WTC11 (cell line): ENCODE data around the gene PDSS2. TPM values are rescaled to one million over a fixed set of nuclear protein-coding genes. Genes with fewer than 3 reads are reported as not detected.

Experiments
- ATAC-seq: fragments of 200-7000 bp; cut with Tn5 transposase; 2 replicates; pipeline ENCODE4 v1.10.0; 2021; ENCODE audit warnings: mild to moderate bottlenecking, moderate library complexity
- CTCF ChIA-PET: fragments of 300-600 bp; sonication (Branson Sonifier 250); formaldehyde crosslinking; loops from one replicate; lab custom pipeline; 2021; ENCODE audit warnings: antibody characterized with exemption; lab: Charles Lee
- POLR2A ChIA-PET: fragments of 350-600 bp; sonication (Branson Sonifier 250); formaldehyde crosslinking; loops from one replicate; lab custom pipeline; 2021; ENCODE audit warnings: antibody characterized with exemption; lab: Charles Lee
- DNase-seq: peaks from one replicate; pipeline ENCODE4 v3.0.0; 2021; ENCODE audit warnings: low spot score
- H3K27ac Mint-ChIP-seq: 2 replicates; pipeline ENCODE4 v1.8.0; 2021; ENCODE audit warnings: mixed read lengths
- H3K27me3 Mint-ChIP-seq: 2 replicates; pipeline ENCODE4 v1.8.0; 2021; ENCODE audit warnings: low read depth, mild to moderate bottlenecking, moderate library complexity, mixed read lengths
- H3K36me3 Mint-ChIP-seq: 2 replicates; pipeline ENCODE4 v1.8.0; 2021; ENCODE audit warnings: mixed read lengths
- H3K4me1 Mint-ChIP-seq: 2 replicates; pipeline ENCODE4 v1.8.0; 2022; ENCODE audit warnings: mixed read lengths
- H3K4me3 Mint-ChIP-seq: 2 replicates; pipeline ENCODE4 v1.8.0; 2021; ENCODE audit warnings: mild to moderate bottlenecking, moderate library complexity, mixed read lengths
- H3K9me3 Mint-ChIP-seq: 2 replicates; pipeline ENCODE4 v1.8.0; 2021; ENCODE audit warnings: mixed read lengths
- ATF2 ChIP-seq: sonication (generic); formaldehyde crosslinking; IDR thresholded peaks from 2 replicates; pipeline ENCODE4 v1.8.1; 2022; ENCODE audit warnings: low read depth, missing genetic modification reagents, borderline replicate concordance
- CREB1 ChIP-seq: sonication (generic); formaldehyde crosslinking; IDR thresholded peaks from 2 replicates; pipeline ENCODE4 v1.8.0; 2023; ENCODE audit warnings: mild to moderate bottlenecking, missing genetic modification reagents
- CREM ChIP-seq: sonication (generic); formaldehyde crosslinking; IDR thresholded peaks from 2 replicates; pipeline ENCODE4 v1.8.1; 2022; ENCODE audit warnings: mild to moderate bottlenecking, missing genetic modification reagents, moderate library complexity
- ESRRA ChIP-seq: sonication (generic); formaldehyde crosslinking; IDR thresholded peaks from 2 replicates; pipeline ENCODE4 v1.8.1; 2022; ENCODE audit warnings: mild to moderate bottlenecking, missing genetic modification reagents, borderline replicate concordance
- ETV6 ChIP-seq: sonication (generic); formaldehyde crosslinking; IDR thresholded peaks from 2 replicates; pipeline ENCODE4 v1.8.1; 2022; ENCODE audit warnings: mild to moderate bottlenecking, missing genetic modification reagents
- FOXK1 ChIP-seq: sonication (generic); formaldehyde crosslinking; IDR thresholded peaks from 2 replicates; pipeline ENCODE4 v1.8.0; 2022; ENCODE audit warnings: mild to moderate bottlenecking, moderate library complexity, missing genetic modification reagents
- FOXP1 ChIP-seq: sonication (generic); formaldehyde crosslinking; IDR thresholded peaks from 2 replicates; pipeline ENCODE4 v1.8.0; 2022; ENCODE audit warnings: missing genetic modification reagents, mild to moderate bottlenecking, moderate library complexity, borderline replicate concordance
- GABPB1 ChIP-seq: sonication (generic); formaldehyde crosslinking; IDR thresholded peaks from 2 replicates; pipeline ENCODE4 v1.8.1; 2023; ENCODE audit warnings: mild to moderate bottlenecking, missing genetic modification reagents
- HMGXB4 ChIP-seq: sonication (generic); formaldehyde crosslinking; IDR thresholded peaks from 2 replicates; pipeline ENCODE4 v1.8.1; 2023; ENCODE audit warnings: mild to moderate bottlenecking, moderate library complexity, missing genetic modification reagents
- IRF2 ChIP-seq: sonication (generic); formaldehyde crosslinking; IDR thresholded peaks from 2 replicates; pipeline ENCODE4 v1.8.0; 2022; ENCODE audit warnings: low read depth, missing genetic modification reagents, borderline replicate concordance
- KAT7 ChIP-seq: sonication (generic); formaldehyde crosslinking; IDR thresholded peaks from 2 replicates; pipeline ENCODE4 v1.8.1; 2023; ENCODE audit warnings: missing genetic modification reagents, mild to moderate bottlenecking, borderline replicate concordance
- MXD4 ChIP-seq: fragments of 250-450 bp; sonication (Bioruptor Pico); IDR thresholded peaks from 2 replicates; pipeline ENCODE4 v1.8.0; 2021; ENCODE audit warnings: mild to moderate bottlenecking, moderate library complexity, borderline replicate concordance
- NFATC4 ChIP-seq: fragments of 250-450 bp; sonication (Bioruptor Pico); IDR thresholded peaks from 2 replicates; pipeline ENCODE4 v1.9.0; 2021; ENCODE audit warnings: mild to moderate bottlenecking
- NFYB ChIP-seq: sonication (generic); formaldehyde crosslinking; conservative IDR thresholded peaks from 2 replicates; pipeline ENCODE4 v1.8.0; 2022; ENCODE audit warnings: low read depth, missing genetic modification reagents
- PRDM15 ChIP-seq: sonication (generic); formaldehyde crosslinking; IDR thresholded peaks from 2 replicates; pipeline ENCODE4 v1.8.0; 2022; ENCODE audit warnings: missing genetic modification reagents
- PRRX2 ChIP-seq: fragments of 250-450 bp; sonication (Bioruptor Pico); IDR thresholded peaks from 2 replicates; pipeline ENCODE4 v1.8.0; 2021; ENCODE audit warnings: mild to moderate bottlenecking
- RELA ChIP-seq: sonication (generic); formaldehyde crosslinking; IDR thresholded peaks from 2 replicates; pipeline ENCODE4 v1.8.1; 2022; ENCODE audit warnings: missing genetic modification reagents, mild to moderate bottlenecking, borderline replicate concordance
- RORB ChIP-seq: fragments of 250-450 bp; sonication (Bioruptor Pico); IDR thresholded peaks from 2 replicates; pipeline ENCODE4 v1.9.0; 2021; ENCODE audit warnings: mild to moderate bottlenecking
- SP1 ChIP-seq: sonication (generic); formaldehyde crosslinking; conservative IDR thresholded peaks from 2 replicates; pipeline ENCODE4 v1.8.1; 2022; ENCODE audit warnings: missing genetic modification reagents
- ZMAT4 ChIP-seq: fragments of 250-450 bp; sonication (Bioruptor Pico); IDR thresholded peaks from 2 replicates; pipeline ENCODE4 v1.9.0; 2021; ENCODE audit warnings: mild to moderate bottlenecking
- ZNF121 ChIP-seq: sonication (generic); formaldehyde crosslinking; IDR thresholded peaks from 2 replicates; pipeline ENCODE4 v1.8.0; 2023; ENCODE audit warnings: missing genetic modification reagents
- ZNF396 ChIP-seq: fragments of 250-450 bp; sonication (Bioruptor Pico); IDR thresholded peaks from 2 replicates; pipeline ENCODE4 v1.8.0; 2021; ENCODE audit warnings: mild to moderate bottlenecking, moderate library complexity, borderline replicate concordance
- ZNF416 ChIP-seq: fragments of 250-450 bp; sonication (Bioruptor Pico); IDR thresholded peaks from 2 replicates; pipeline ENCODE4 v1.9.0; 2021; ENCODE audit warnings: mild to moderate bottlenecking, inconsistent platforms
- ZNF423 ChIP-seq: fragments of 250-450 bp; sonication (Bioruptor Pico); IDR thresholded peaks from 2 replicates; pipeline ENCODE4 v2.1.2; 2022; ENCODE audit warnings: mild to moderate bottlenecking, moderate library complexity
- total RNA-seq: library from RNA; stranded (reverse); gene quantifications from 3 replicates; pipeline ENCODE4 v1.2.3, GENCODE V29; 2021
- TF ChIP-seq, protein P1 (sequence below): fragments of 250-450 bp; sonication (Bioruptor Pico); IDR thresholded peaks from 2 replicates; pipeline ENCODE4 v1.9.0; 2021; ENCODE audit warnings: moderate library complexity, mild to moderate bottlenecking, inconsistent platforms, borderline replicate concordance
- TF ChIP-seq, protein P2 (sequence below): sonication (generic); formaldehyde crosslinking; IDR thresholded peaks from 2 replicates; pipeline ENCODE4 v1.8.0; 2023; ENCODE audit warnings: mild to moderate bottlenecking, missing genetic modification reagents

PDSS2 gene
- total RNA-seq, 1 experiment from 2014 or later: 18.3 TPM

DNA sequence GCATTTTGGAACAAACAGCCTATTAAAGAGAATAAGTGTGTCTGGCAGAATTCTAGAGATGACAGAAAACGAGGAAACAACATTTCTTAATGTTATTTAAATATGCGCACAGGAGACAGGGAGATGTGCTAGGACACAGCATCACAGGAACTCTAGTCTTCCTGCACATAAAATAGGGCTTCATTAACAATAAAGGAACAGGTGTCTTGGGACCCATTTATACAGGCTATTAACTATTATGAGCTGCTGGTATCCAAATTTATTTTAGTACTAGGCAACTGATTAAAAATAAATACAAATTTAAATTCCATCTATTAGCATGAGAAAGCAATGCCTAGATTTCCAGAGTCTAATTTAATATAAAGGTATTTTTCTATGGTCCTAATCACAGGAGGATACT is 102.3 kb downstream of the PDSS2 start (continued):
- TF ChIP-seq ATF2 (CRISPR knock-in tag) (no peak), CREB1 (CRISPR knock-in tag) (no peak), IRF2 (CRISPR knock-in tag) (no peak), PRDM15 (CRISPR knock-in tag) (no peak), RELA (CRISPR knock-in tag) (no peak), CREM (no peak), HMGXB4 (CRISPR knock-in tag) (no peak), FOXP1 (no peak), MXD4 (CRISPR knock-in tag) (no peak)
- TF ChIP-seq, protein P1, sequence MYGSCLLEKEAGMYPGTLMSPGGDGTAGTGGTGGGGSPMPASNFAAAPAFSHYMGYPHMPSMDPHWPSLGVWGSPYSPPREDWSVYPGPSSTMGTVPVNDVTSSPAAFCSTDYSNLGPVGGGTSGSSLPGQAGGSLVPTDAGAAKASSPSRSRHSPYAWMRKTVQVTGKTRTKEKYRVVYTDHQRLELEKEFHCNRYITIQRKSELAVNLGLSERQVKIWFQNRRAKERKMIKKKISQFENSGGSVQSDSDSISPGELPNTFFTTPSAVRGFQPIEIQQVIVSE: no peak

DNA sequence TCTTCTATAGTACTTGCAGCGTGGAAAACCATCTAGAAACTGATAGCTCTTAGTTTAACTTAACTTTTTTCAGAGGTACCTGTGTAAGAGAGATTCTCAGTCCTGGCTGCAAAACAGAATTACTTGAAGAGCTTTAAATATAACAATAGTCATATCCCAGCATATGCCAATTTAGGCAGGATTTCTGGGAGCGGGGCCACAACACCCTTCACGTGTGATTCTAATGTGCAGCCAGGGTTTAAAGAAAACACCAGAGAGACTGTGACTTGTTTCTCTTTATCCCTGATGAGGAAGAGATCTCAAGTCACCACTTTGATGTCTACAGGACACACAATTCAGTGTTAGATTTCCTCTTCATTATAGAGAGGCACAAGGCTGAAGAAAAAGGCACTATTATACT is 103.7 kb downstream of the PDSS2 start:
- Mint-ChIP-seq H3K27ac (no peak overlapping the region), H3K4me1 (no peaks in the 10 kb centered on the region), H3K36me3 (no peaks in the 10 kb centered on the region), H3K4me3 (no peak overlapping the region), H3K27me3 (no peaks in the 10 kb centered on the region), H3K9me3 (no peaks in the 10 kb centered on the region)
- TF ChIP-seq NFATC4 (CRISPR knock-in tag): no peak
- no peak for ATAC-seq
- POLR2A ChIA-PET: no interaction called here
- DNase-seq: no peak
- CTCF ChIA-PET: interaction anchor here (1.2 kb wide), 1 partner anchor 38 kb away, joined by 5 read pairs; no protein-coding TSS in a partner anchor

DNA sequence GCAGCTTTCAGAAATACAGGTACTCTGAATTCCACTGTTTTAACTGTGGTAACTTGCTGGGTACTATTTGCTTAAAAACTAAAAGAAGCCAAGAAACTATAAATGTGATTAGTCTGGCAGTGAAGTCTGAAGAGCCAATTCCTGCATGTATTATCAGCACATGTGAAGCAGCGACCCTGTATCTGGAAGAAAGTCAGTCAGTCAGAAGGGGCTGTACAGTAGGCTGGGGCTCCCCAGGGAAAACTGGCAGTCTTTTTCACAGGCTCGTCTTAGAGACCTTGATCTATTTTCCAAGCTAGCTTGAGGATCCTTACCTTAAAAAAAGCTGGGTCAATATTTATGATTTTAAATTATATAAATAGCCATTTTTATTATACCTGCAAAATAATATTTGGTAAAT is 104.9 kb downstream of the PDSS2 start:
- CTCF ChIA-PET: no interaction called here
- no peak for ATAC-seq
- H3K4me3 Mint-ChIP-seq: no peak overlapping the region
- no peak for TF ChIP-seq ETV6
- no peak for TF ChIP-seq ZNF423 (CRISPR knock-in tag)
- TF ChIP-seq ESRRA (CRISPR knock-in tag): no peak
- TF ChIP-seq NFYB (CRISPR knock-in tag): no peak
- no peak for TF ChIP-seq ZMAT4 (CRISPR knock-in tag)
- TF ChIP-seq, protein P2, sequence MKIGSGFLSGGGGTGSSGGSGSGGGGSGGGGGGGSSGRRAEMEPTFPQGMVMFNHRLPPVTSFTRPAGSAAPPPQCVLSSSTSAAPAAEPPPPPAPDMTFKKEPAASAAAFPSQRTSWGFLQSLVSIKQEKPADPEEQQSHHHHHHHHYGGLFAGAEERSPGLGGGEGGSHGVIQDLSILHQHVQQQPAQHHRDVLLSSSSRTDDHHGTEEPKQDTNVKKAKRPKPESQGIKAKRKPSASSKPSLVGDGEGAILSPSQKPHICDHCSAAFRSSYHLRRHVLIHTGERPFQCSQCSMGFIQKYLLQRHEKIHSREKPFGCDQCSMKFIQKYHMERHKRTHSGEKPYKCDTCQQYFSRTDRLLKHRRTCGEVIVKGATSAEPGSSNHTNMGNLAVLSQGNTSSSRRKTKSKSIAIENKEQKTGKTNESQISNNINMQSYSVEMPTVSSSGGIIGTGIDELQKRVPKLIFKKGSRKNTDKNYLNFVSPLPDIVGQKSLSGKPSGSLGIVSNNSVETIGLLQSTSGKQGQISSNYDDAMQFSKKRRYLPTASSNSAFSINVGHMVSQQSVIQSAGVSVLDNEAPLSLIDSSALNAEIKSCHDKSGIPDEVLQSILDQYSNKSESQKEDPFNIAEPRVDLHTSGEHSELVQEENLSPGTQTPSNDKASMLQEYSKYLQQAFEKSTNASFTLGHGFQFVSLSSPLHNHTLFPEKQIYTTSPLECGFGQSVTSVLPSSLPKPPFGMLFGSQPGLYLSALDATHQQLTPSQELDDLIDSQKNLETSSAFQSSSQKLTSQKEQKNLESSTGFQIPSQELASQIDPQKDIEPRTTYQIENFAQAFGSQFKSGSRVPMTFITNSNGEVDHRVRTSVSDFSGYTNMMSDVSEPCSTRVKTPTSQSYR (CRISPR knock-in tag): no peak
- no peak for TF ChIP-seq GABPB1 (CRISPR knock-in tag)
- no peak for TF ChIP-seq RORB (CRISPR knock-in tag)
- TF ChIP-seq SP1 (CRISPR knock-in tag): no peak
- no peak for TF ChIP-seq PRRX2 (CRISPR knock-in tag)
- TF ChIP-seq ZNF396 (CRISPR knock-in tag): no peak
- TF ChIP-seq ZNF121 (CRISPR knock-in tag): no peak
- TF ChIP-seq FOXK1 (CRISPR knock-in tag): no peak
- no peak for TF ChIP-seq FOXP1
- TF ChIP-seq KAT7 (CRISPR knock-in tag): no peak
- no peak for TF ChIP-seq ZNF416

More for the DNA sequence above, 104.9 kb downstream of the PDSS2 start:
- H3K4me1 Mint-ChIP-seq: no peaks in the 10 kb centered on the region
- no peaks in the 10 kb centered on the region for H3K9me3 Mint-ChIP-seq
- no peaks in the 10 kb centered on the region for H3K36me3 Mint-ChIP-seq
- no peak overlapping the region for H3K27ac Mint-ChIP-seq
- POLR2A ChIA-PET: no interaction called here
- no peak for DNase-seq
- H3K27me3 Mint-ChIP-seq: no peaks in the 10 kb centered on the region
